CD4-positive, alpha-beta T cell treated with Interferon alpha-2 for 1 hour (primary cell): ENCODE measurements around the gene GSTA5.
"Not testable (repeated sequence)": the region's sequence is repeated elsewhere in the genome, so short reads cannot be mapped to it uniquely, and the experiment has no call there.

Experiments used
- DNase-seq, 2 donors: peaks; one replicate each; pipeline ENCODE4 v3.0.0-alpha.2; 2020 to 2022

Gene GSTA5

DNA sequence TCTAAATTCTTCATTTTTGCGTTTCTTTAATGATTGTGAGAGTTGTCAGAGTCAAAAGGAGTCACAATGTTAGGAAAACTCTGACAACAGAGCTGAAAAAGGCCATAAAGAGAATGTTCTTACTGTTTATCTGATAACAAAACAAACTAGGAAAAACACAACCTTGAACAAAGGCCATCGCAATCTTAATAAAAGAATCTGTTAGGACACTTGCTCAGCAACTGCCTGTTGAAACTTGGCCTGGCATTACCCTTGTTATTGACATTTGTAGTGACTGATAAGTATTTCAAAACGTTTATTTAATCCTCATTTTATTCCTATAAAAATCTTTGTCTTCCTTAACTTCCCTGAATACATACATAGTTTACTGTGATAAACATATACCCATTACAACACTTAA is 52.7 kb downstream of the GSTA5 start:
- DNase-seq, result no peak

DNA sequence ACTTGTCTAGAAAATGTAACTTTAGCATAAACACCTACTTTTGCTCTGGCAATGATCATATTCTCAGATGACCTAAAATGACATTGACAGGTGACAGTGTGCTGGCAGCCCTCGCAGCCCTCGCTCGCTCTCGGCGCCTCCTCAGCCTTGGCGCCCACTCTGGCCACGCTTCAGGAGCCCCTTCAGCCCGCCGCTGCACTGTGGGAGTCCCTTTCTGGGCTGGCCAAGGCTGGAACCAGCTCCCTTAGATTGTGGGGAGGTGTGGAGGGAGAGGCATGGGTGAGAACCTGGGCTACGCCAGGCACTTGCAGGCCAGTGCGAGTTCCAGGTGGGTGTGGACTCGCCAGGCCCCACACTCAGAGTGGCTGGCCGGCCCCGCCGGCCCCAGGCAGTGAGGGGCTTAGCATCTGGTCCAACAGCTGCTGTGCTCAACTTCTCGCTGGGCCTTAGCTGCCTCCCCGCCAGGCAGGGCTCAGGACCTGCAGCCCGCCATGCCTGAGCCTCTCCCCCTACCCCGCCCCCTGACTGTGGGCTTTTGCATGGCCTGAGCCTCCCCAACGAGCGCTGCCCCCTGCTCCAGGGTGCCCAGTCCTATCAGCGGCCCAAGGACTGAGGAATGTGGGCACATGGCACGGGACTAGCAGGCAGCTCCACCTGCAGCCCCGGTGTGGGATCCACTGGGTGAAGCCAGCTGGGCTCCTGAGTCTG is 54.2 kb downstream of the GSTA5 start:
- no peak for DNase-seq

DNA sequence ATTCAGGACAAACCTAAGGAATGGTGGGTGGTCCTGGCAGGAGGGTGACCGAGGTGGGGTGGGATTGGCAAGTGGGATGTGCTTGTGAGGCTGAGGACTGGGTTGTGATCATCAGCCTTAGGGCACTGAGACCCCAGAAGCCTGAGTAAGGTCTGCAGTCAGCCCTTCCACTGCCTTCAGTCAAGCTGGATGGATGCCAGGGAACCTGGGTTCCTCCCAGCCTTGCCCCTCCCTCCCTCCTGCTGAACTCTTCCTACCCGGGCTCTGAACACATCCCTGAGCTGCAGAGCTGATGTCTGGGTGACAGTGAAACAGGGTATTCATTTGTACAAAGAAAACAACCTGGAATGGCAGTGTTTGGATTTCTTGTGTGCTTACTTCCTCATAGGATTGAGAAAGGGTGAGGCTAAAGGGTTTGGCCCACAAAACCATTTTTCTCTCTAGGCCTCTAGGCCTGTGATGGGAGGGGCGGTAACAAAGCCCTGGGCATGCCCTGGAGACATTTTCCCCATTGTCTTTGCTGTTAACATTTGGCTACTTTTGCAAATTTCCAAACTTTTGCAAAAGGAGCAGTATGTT is 57.8 kb downstream of the GSTA5 start:
- DNase-seq, result not testable (repeated sequence)

DNA sequence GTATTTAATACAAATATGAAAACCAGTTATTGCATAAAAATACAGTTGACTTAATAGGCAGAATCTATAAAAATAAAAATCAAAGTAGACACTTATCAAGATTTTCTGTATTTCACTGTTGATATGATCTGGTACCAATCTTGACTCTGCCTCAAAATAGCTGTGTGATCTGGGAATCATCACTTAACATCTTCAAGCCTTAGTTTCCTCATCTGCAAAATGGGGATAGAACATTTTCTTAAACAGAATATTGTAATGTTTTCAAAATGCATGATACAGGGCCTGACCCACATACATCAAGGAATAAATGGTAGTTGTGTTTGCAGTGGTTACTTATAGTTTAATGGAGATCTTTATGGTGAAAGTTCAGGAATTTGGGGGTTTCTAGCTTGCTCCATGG is 58.4 kb downstream of the GSTA5 start:
- DNase-seq, result not testable (repeated sequence)
